Heart left ventricle (tissue), 13 donors: ENCODE measurements around the gene TREML4.

Experiments
- CTCF ChIP-seq, 12 donors: fragments of 200-600 bp; sonication (generic) in 4 of 12; IDR thresholded peaks; one replicate each; pipeline versions ENCODE4 v1.5.0 to v1.8.0; 2018 to 2022; ENCODE audit warnings: antibody characterized with exemption in 12 of 12, mild to moderate bottlenecking in 5 of 12
- POLR2A ChIP-seq, 2 donors: fragments of 450-650 bp; IDR thresholded peaks; one replicate each; pipeline ENCODE4 v1.6.1; 2017; ENCODE audit warnings: antibody characterized with exemption in 2 of 2, mild to moderate bottlenecking in 2 of 2, moderate library complexity in 2 of 2
- donor health status: ischemic (EF 13 %, LVEDD 7.1; RV severe dilation, severe dysfunction).
- donor health status: DM: no; HTN: yes; CAD: no.
- donor health status: DM: no; HTN: no; CAD: no.
- donor health status: ischemic (EF 25% LVEDD 6.9; RV normal size, moderate dysfunction).
- donor health status: ischemic (EF 25% LVEDD 5.7; RV mildly dilated, moderate dysfunction).
- donor health status: ischemic (EF 35%, LVEDD 5.7; RV mildly dilated, moderate dysfunction).
- donor health status: nonischemic (EF 11% LVEDD 7.7; RV severe dilation, severe dysfunction).
- donor health status: DM: yes; HTN: yes; CAD: no.
- donor health status: PGD.
- donor health status: ischemic (EF 29% LVEDD 5.4; RV normal size, mild dysfunction).
- donor health status: nonischemic (EF 23%, LVEDD 6.1; RV moderate dilation, normal function).

GRCh38 chr6:41263267-41263666 lies 35.1 kb downstream of the TREML4 start:
- TF ChIP-seq CTCF (IDR thresholded peaks at IDR 0.05) (no peak), POLR2A (IDR thresholded peaks at IDR 0.05) (no peak)
